ENCODE results near the gene SNTG2.
"Not testable (repeated sequence)": the region's sequence is repeated elsewhere in the genome, so short reads cannot be mapped to it uniquely, and the experiment has no call there.

Gene SNTG2

GRCh38 chr2:1341404-1342120, 390.9 kb downstream of the SNTG2 start:
- DNase-seq = no peak

GRCh38 chr2:1348789-1349188, 398.1 kb downstream of the SNTG2 start:
- no peak for DNase-seq

GRCh38 chr2:1350111-1350510, 399.5 kb downstream of the SNTG2 start:
- DNase-seq = no peak

- DNase-seq = no peak
Measured at GRCh38 chr2:1353124-1353523, 402.5 kb downstream of the SNTG2 start.

GRCh38 chr2:1353543-1353942, 402.9 kb downstream of the SNTG2 start:
- DNase-seq = no peak

GRCh38 chr2:1360144-1360543, 409.5 kb downstream of the SNTG2 start:
- DNase-seq = no peak

- DNase-seq = no peak
Measured at GRCh38 chr2:1360557-1361250, 410.1 kb downstream of the SNTG2 start.

- no peak for DNase-seq
Measured at GRCh38 chr2:1363367-1363766, 412.7 kb downstream of the SNTG2 start.

GRCh38 chr2:1366546-1367134, 416.0 kb downstream of the SNTG2 start:
- DNase-seq = no peak

GRCh38 chr2:1367601-1368000, 417.0 kb downstream of the SNTG2 start:
- no peak for DNase-seq

- no peak for DNase-seq
Measured at GRCh38 chr2:1369905-1370304, 419.3 kb downstream of the SNTG2 start.

- no peak for DNase-seq
Measured at GRCh38 chr2:1370461-1370860, 419.8 kb downstream of the SNTG2 start.

- DNase-seq = no peak
Measured at GRCh38 chr2:1371082-1371481, 420.4 kb downstream of the SNTG2 start.

- DNase-seq = no peak
Measured at GRCh38 chr2:1373830-1374229, 423.2 kb downstream of the SNTG2 start.

GRCh38 chr2:1374287-1374686, 423.6 kb downstream of the SNTG2 start:
- no peak for DNase-seq

- DNase-seq = no peak
Measured at GRCh38 chr2:1375794-1376193, 425.1 kb downstream of the SNTG2 start.

GRCh38 chr2:1377473-1377872, 426.8 kb downstream of the SNTG2 start:
- DNase-seq = no peak

- no peak for DNase-seq
Measured at GRCh38 chr2:1378456-1379150, 428.0 kb downstream of the SNTG2 start.

GRCh38 chr2:1381644-1382043, 431.0 kb downstream of the SNTG2 start:
- no peak for DNase-seq

GRCh38 chr2:1387954-1388725, 437.5 kb downstream of the SNTG2 start:
- not testable (repeated sequence) for DNase-seq

GRCh38 chr2:1390118-1390517, 439.5 kb downstream of the SNTG2 start:
- not testable (repeated sequence) for DNase-seq

GRCh38 chr2:1393321-1393720, 442.7 kb downstream of the SNTG2 start:
- DNase-seq = no peak
